ENCODE measurements around the gene TPRKB. TPM values are rescaled to one million over a fixed set of nuclear protein-coding genes. Genes with fewer than 3 reads are reported as not detected.
"Not testable (repeated sequence)": the region's sequence is repeated elsewhere in the genome, so short reads cannot be mapped to it uniquely, and the experiment has no call there.

The TPRKB gene
- total RNA-seq, 1 experiment from 2014 or later = 44.7 TPM

- not testable (repeated sequence) for H3K36me3 Mint-ChIP-seq (ENCODE audit: insufficient read depth in 1 of 3, low read depth in 3 of 3); H3K9me3 ChIP-seq (ENCODE audit: control insufficient read depth, low read depth, low read length); H3K27ac Mint-ChIP-seq; H3K56ac ChIP-seq (ENCODE audit: insufficient read length, low read depth, low read length); H3K27me3 ChIP-seq (ENCODE audit: insufficient read depth, low read length); H3K4me3 Mint-ChIP-seq; H3K4me2 ChIP-seq (ENCODE audit: insufficient read depth, insufficient read length, low read length); H3K18ac ChIP-seq (ENCODE audit: insufficient read length, low read depth, low read length); H2BK120ac ChIP-seq (ENCODE audit: low read depth, low read length, poor library complexity, severe bottlenecking); H3K9ac ChIP-seq (ENCODE audit: extremely low read depth, insufficient read length, low read length); H3K23ac ChIP-seq (ENCODE audit: insufficient read length, low read depth, low read length); H4K20me1 ChIP-seq (ENCODE audit: control insufficient read depth, insufficient read depth, insufficient read length); H3K79me2 ChIP-seq (ENCODE audit: insufficient read depth, low read length); H3K27ac ChIP-seq (ENCODE audit: insufficient read length, low read depth, low read length); H3K4me1 Mint-ChIP-seq; H3K23me2 ChIP-seq (ENCODE audit: insufficient read length, low read depth, low read length, poor library complexity, severe bottlenecking); H4K91ac ChIP-seq (ENCODE audit: insufficient read length, low read depth, low read length); H3T11ph ChIP-seq (ENCODE audit: low read length); H2BK20ac ChIP-seq (ENCODE audit: low read depth, low read length, poor library complexity, severe bottlenecking); H4K8ac ChIP-seq (replicated peaks; ENCODE audit: insufficient read length, low read depth, low read length); H3K79me1 ChIP-seq (ENCODE audit: insufficient read depth, low read depth, low read length, poor library complexity, severe bottlenecking); H2AK5ac ChIP-seq (ENCODE audit: insufficient read length, low read length); H2AFZ ChIP-seq (ENCODE audit: low read length); H4K5ac ChIP-seq (ENCODE audit: insufficient read length, low read depth, low read length); H3K4me1 ChIP-seq (ENCODE audit: insufficient read depth, low read length); H2BK15ac ChIP-seq (ENCODE audit: low read depth, low read length); H3K14ac ChIP-seq (ENCODE audit: insufficient read depth, low read length); H2BK12ac ChIP-seq (ENCODE audit: insufficient read length, low read depth, low read length); H3K4ac ChIP-seq (ENCODE audit: low read depth, low read length); H2BK5ac ChIP-seq (ENCODE audit: insufficient read length, low read length)
- TF ChIP-seq, protein P1, sequence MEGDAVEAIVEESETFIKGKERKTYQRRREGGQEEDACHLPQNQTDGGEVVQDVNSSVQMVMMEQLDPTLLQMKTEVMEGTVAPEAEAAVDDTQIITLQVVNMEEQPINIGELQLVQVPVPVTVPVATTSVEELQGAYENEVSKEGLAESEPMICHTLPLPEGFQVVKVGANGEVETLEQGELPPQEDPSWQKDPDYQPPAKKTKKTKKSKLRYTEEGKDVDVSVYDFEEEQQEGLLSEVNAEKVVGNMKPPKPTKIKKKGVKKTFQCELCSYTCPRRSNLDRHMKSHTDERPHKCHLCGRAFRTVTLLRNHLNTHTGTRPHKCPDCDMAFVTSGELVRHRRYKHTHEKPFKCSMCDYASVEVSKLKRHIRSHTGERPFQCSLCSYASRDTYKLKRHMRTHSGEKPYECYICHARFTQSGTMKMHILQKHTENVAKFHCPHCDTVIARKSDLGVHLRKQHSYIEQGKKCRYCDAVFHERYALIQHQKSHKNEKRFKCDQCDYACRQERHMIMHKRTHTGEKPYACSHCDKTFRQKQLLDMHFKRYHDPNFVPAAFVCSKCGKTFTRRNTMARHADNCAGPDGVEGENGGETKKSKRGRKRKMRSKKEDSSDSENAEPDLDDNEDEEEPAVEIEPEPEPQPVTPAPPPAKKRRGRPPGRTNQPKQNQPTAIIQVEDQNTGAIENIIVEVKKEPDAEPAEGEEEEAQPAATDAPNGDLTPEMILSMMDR (conservative IDR thresholded peaks at IDR 0.05) = peak; percentile 75
- DNase-seq = peak; percentile 41
- no CpG with 5 or more reads among the region's 4 CpGs for WGBS (ENCODE audit: extremely low coverage, insufficient read length, low lambda C conversion rate)
- peaks cover 0 to 13% of the 10 kb centered on the region in 2 experiments; a peak in 3 of 5 replicates for H3K9me3 Mint-ChIP-seq
- peaks cover 26% of the 10 kb centered on the region for H3K27me3 Mint-ChIP-seq (ENCODE audit: low read depth)
Observed at GRCh38 chr2:73690372-73691088, 46.6 kb downstream of the TPRKB start.

- H3K27ac Mint-ChIP-seq; H3K79me1 ChIP-seq (ENCODE audit: insufficient read depth, low read depth, low read length, poor library complexity, severe bottlenecking); H3K27me3 ChIP-seq (ENCODE audit: insufficient read depth, low read length); H2BK15ac ChIP-seq (ENCODE audit: low read depth, low read length); H3K23me2 ChIP-seq (ENCODE audit: insufficient read length, low read depth, low read length, poor library complexity, severe bottlenecking); H2BK20ac ChIP-seq (ENCODE audit: low read depth, low read length, poor library complexity, severe bottlenecking); H3K23ac ChIP-seq (ENCODE audit: insufficient read length, low read depth, low read length); H3K4me1 ChIP-seq (ENCODE audit: insufficient read depth, low read length); H4K5ac ChIP-seq (ENCODE audit: insufficient read length, low read depth, low read length); H2BK5ac ChIP-seq (ENCODE audit: insufficient read length, low read length); H3K9me3 ChIP-seq (ENCODE audit: control insufficient read depth, low read depth, low read length); H3K18ac ChIP-seq (ENCODE audit: insufficient read length, low read depth, low read length); H3K4ac ChIP-seq (ENCODE audit: low read depth, low read length); H3K14ac ChIP-seq (ENCODE audit: insufficient read depth, low read length); H2AK5ac ChIP-seq (ENCODE audit: insufficient read length, low read length); H3K4me3 Mint-ChIP-seq; H3T11ph ChIP-seq (ENCODE audit: low read length); H4K8ac ChIP-seq (replicated peaks; ENCODE audit: insufficient read length, low read depth, low read length); H3K4me1 Mint-ChIP-seq; H4K20me1 ChIP-seq (ENCODE audit: control insufficient read depth, insufficient read depth, insufficient read length); H3K79me2 ChIP-seq (ENCODE audit: insufficient read depth, low read length); H2BK120ac ChIP-seq (ENCODE audit: low read depth, low read length, poor library complexity, severe bottlenecking); DNase-seq; H4K91ac ChIP-seq (ENCODE audit: insufficient read length, low read depth, low read length); H3K56ac ChIP-seq (ENCODE audit: insufficient read length, low read depth, low read length); H2BK12ac ChIP-seq (ENCODE audit: insufficient read length, low read depth, low read length); H3K4me2 ChIP-seq (ENCODE audit: insufficient read depth, insufficient read length, low read length); H3K27ac ChIP-seq (ENCODE audit: insufficient read length, low read depth, low read length); H2AFZ ChIP-seq (ENCODE audit: low read length); H3K36me3 Mint-ChIP-seq (ENCODE audit: insufficient read depth in 1 of 3, low read depth in 3 of 3); H3K9ac ChIP-seq (ENCODE audit: extremely low read depth, insufficient read length, low read length): not testable (repeated sequence)
- peaks cover 0 to 13% of the 10 kb centered on the region in 2 experiments; a peak in 3 of 5 replicates for H3K9me3 Mint-ChIP-seq
- peaks cover 33% of the 10 kb centered on the region for H3K27me3 Mint-ChIP-seq (ENCODE audit: low read depth)
- WGBS (ENCODE audit: extremely low coverage, insufficient read length, low lambda C conversion rate) = no CpG with 5 or more reads among the region's 5 CpGs
Observed at GRCh38 chr2:73688494-73688893, 48.7 kb downstream of the TPRKB start.

All from H9 (cell line).